K562 (cell line): ENCODE data around the gene IPO11.

Experiments
- CEBPB ChIP-seq: fragments of 450-650 bp; IDR thresholded peaks from 2 replicates; pipeline ENCODE4 v1.6.1; 2016; ENCODE audit warnings: missing genetic modification characterization, missing compliant biosample characterization
- CHD2 ChIP-seq: IDR thresholded peaks from 2 replicates; pipeline ENCODE4 v1.6.1; 2011; ENCODE audit warnings: low read depth, low read length
- CTCF ChIP-seq, 3 experiments: IDR thresholded peaks in 2 of 3; conservative IDR thresholded peaks in 1 of 3; 2 replicates each; pipeline ENCODE4 v1.5.1; 2011 to 2012; ENCODE audit warnings: low read length in 3 of 3, mild to moderate bottlenecking in 3 of 3, control low read depth in 2 of 3, improper control_type of control experiment in 1 of 3, inconsistent platforms in 1 of 3, low read depth in 1 of 3, mixed read lengths in 1 of 3, moderate library complexity in 1 of 3; ENCODE audit not compliant: insufficient read depth in 2 of 3
- SNIP1 ChIP-seq: fragments of 450-650 bp; IDR thresholded peaks from 2 replicates; pipeline ENCODE4 v1.7.1; 2017; ENCODE audit warnings: low read depth, mild to moderate bottlenecking
- XRCC4 ChIP-seq: IDR thresholded peaks from one replicate; pipeline ENCODE4 v1.6.1; 2011; ENCODE audit not compliant: insufficient read depth, insufficient read length; ENCODE audit errors: extremely low read depth
- ZNF274 ChIP-seq: IDR thresholded peaks from 2 replicates; pipeline ENCODE4 v1.6.1; 2011; ENCODE audit warnings: low read depth, mild to moderate bottlenecking, low read length, moderate library complexity, borderline replicate concordance
- ZNF445 ChIP-seq: fragments of 250-450 bp; sonication (Bioruptor Pico); IDR thresholded peaks from 2 replicates; pipeline ENCODE4 v1.4.0; 2020; ENCODE audit warnings: low read depth, mild to moderate bottlenecking, moderate library complexity

GRCh38 chr5:62627901-62628300 lies 215.3 kb downstream of the IPO11 start:
- TF ChIP-seq SNIP1: no peak
- no peak for TF ChIP-seq CTCF (IDR thresholded peaks at IDR 0.05 in 2 of 3, conservative IDR thresholded peaks at IDR 0.05 in 1 of 3; ENCODE audit: insufficient read depth in 2 of 3, low read depth in 1 of 3, low read length in 3 of 3)
- no peak for TF ChIP-seq CHD2
- TF ChIP-seq CEBPB: no peak
- no peak for TF ChIP-seq ZNF274
- TF ChIP-seq ZNF445: no peak
- no peak for TF ChIP-seq XRCC4
